ENCODE results near the gene ZNF516.

DNA sequence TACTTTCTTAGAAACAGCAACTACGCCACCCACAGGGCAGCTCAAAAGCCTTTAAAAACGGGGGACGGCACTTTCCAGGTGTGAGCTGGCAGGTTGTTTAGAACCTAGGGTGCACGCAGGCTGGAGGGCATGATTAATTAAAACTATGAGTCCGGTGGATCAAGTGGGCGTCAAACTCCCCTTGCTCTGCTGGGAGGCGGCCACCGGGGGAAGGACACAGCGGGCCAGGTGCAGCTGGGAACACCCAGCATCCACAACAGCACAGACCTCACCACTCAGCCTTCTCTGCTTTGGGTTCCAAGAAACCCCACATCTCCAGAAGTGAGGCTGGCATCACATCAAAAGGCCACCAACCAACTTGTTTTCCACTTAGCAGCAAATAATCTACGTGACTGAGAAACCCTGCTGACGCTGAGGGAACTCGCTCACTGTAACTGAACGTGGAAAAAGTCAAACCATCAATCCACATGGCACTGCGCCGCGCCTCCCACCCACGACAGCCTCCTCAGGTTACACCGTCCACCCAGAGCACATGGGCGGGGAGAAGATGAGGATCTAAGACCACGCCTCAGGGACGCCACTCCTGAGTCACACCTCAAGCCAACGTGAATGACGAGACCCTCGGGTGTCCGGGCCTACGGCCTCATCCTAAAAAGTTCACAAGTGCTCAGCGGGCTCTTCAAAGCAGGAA, 118.2 kb downstream of the ZNF516 start:
- TF ChIP-seq, protein P1, sequence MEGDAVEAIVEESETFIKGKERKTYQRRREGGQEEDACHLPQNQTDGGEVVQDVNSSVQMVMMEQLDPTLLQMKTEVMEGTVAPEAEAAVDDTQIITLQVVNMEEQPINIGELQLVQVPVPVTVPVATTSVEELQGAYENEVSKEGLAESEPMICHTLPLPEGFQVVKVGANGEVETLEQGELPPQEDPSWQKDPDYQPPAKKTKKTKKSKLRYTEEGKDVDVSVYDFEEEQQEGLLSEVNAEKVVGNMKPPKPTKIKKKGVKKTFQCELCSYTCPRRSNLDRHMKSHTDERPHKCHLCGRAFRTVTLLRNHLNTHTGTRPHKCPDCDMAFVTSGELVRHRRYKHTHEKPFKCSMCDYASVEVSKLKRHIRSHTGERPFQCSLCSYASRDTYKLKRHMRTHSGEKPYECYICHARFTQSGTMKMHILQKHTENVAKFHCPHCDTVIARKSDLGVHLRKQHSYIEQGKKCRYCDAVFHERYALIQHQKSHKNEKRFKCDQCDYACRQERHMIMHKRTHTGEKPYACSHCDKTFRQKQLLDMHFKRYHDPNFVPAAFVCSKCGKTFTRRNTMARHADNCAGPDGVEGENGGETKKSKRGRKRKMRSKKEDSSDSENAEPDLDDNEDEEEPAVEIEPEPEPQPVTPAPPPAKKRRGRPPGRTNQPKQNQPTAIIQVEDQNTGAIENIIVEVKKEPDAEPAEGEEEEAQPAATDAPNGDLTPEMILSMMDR (conservative IDR thresholded peaks at IDR 0.05; ENCODE audit: low read depth, low read length): no peak
- no peak for TF ChIP-seq POLR2A (IDR thresholded peaks at IDR 0.05; ENCODE audit: low read depth, low read length)
- TF ChIP-seq CEBPB (IDR thresholded peaks at IDR 0.05; ENCODE audit: low read depth, low read length): no peak
- TF ChIP-seq, protein P2, sequence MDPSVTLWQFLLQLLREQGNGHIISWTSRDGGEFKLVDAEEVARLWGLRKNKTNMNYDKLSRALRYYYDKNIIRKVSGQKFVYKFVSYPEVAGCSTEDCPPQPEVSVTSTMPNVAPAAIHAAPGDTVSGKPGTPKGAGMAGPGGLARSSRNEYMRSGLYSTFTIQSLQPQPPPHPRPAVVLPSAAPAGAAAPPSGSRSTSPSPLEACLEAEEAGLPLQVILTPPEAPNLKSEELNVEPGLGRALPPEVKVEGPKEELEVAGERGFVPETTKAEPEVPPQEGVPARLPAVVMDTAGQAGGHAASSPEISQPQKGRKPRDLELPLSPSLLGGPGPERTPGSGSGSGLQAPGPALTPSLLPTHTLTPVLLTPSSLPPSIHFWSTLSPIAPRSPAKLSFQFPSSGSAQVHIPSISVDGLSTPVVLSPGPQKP (IDR thresholded peaks at IDR 0.05; ENCODE audit: borderline replicate concordance, low read depth, low read length): no peak
- TF ChIP-seq CHD1 (IDR thresholded peaks at IDR 0.05; ENCODE audit: low read depth, low read length): no peak
- TF ChIP-seq RAD21 (IDR thresholded peaks at IDR 0.05; ENCODE audit: low read length): no peak
- TF ChIP-seq MAFK (IDR thresholded peaks at IDR 0.05; ENCODE audit: low read depth, low read length): no peak
- no peak for TF ChIP-seq SMC3 (IDR thresholded peaks at IDR 0.05; ENCODE audit: low read depth, low read length)
- TF ChIP-seq BHLHE40 (IDR thresholded peaks at IDR 0.05; ENCODE audit: low read depth, low read length): no peak
- TF ChIP-seq RFX5 (IDR thresholded peaks at IDR 0.05; ENCODE audit: low read depth, low read length): no peak
